ENCODE data around the gene PTGDS.

PTGDS gene

GRCh38 chr9:137020771-137021567 lies 43.7 kb downstream of the PTGDS start:
- in situ Hi-C loops (cut with MboI; ENCODE audit: low sequenced_read_pairs), result no loop called here
- Histone ChIP-seq H3K4me1 (no peaks in the 10 kb centered on the region), H3K36me3 (replicated peaks) (peaks cover 18% of the 10 kb centered on the region), H3K9me3 (no peaks in the 10 kb centered on the region), H3K27me3 (ENCODE audit: low read depth) (no peaks in the 10 kb centered on the region), H3K4me3 (no peak overlapping the region)
- DNase-seq (ENCODE audit: low spot score in 2 of 2), result no peak

GRCh38 chr9:137021568-137021978 lies 44.3 kb downstream of the PTGDS start:
- Histone ChIP-seq H3K4me3 (no peak overlapping the region), H3K4me1 (no peaks in the 10 kb centered on the region)
- in situ Hi-C loops (cut with MboI; ENCODE audit: low sequenced_read_pairs), result no loop called here

DNA sequence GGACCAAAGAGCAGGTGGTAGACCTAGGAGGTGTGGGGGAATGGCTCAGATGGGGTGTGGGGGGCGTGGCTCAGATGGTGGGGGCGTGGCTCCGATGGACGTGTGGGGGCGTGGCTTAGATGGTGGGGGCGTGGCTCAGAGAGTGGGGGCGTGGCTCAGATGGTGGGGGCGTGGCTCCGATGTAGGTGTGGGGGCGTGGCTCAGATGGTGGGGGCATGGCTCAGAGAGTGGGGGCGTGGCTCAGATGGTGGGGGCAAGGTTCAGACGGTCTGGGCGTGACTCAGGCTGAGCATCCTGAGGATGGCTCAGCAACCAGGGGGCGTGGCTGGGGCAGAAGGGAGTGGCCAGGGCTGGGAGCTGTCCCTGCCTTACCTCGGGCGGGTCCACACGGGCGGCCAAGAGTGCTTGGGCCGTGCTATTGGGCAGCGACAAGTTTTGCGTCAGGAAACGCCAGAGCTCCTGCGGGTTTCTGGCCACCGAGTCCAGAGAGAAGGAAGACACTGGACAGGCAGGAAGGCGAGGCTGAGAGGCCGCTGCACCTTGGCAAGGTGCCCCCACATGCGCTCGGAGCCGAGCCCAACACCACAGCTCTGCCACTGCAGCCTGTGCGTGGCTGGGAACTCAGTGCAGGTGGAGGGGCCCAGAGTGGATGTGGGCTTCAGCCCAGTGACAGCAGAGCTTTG lies 44.8 kb downstream of the PTGDS start:
- Histone ChIP-seq H3K4me1 (no peaks in the 10 kb centered on the region), H3K27me3 (ENCODE audit: low read depth) (no peaks in the 10 kb centered on the region), H3K4me3 (no peak overlapping the region), H3K36me3 (replicated peaks) (peaks cover 6% of the 10 kb centered on the region), H3K9me3 (no peaks in the 10 kb centered on the region)
- in situ Hi-C loops (cut with MboI; ENCODE audit: low sequenced_read_pairs), result no loop called here
- peak; percentile 30 to 91 for DNase-seq (ENCODE audit: low spot score in 2 of 2)

More at GRCh38 chr9:137021568-137021978, 44.3 kb downstream of the PTGDS start:
- H3K36me3 ChIP-seq (replicated peaks), result peaks cover 12% of the 10 kb centered on the region
- no peak for DNase-seq (ENCODE audit: low spot score in 2 of 2)
- no peaks in the 10 kb centered on the region for H3K27me3 ChIP-seq (ENCODE audit: low read depth)
- H3K9me3 ChIP-seq, result no peaks in the 10 kb centered on the region

- H3K9me3 ChIP-seq, result no peaks in the 10 kb centered on the region
- peaks cover 4% of the 10 kb centered on the region; the same call in 1 of the 2 replicates for H3K36me3 ChIP-seq (replicated peaks)
- no peaks in the 10 kb centered on the region for H3K27me3 ChIP-seq (ENCODE audit: low read depth)
- in situ Hi-C loops (cut with MboI; ENCODE audit: low sequenced_read_pairs), result no loop called here
- H3K4me1 ChIP-seq, result no peaks in the 10 kb centered on the region
- DNase-seq (ENCODE audit: low spot score in 2 of 2), result no peak
- no peak overlapping the region for H3K4me3 ChIP-seq
Observed at GRCh38 chr9:137022662-137023008, 45.3 kb downstream of the PTGDS start.

GRCh38 chr9:137023157-137023556 lies 45.9 kb downstream of the PTGDS start:
- in situ Hi-C loops (cut with MboI; ENCODE audit: low sequenced_read_pairs), result no loop called here
- Histone ChIP-seq H3K27me3 (ENCODE audit: low read depth) (no peaks in the 10 kb centered on the region), H3K9me3 (no peaks in the 10 kb centered on the region), H3K4me3 (no peak overlapping the region), H3K36me3 (replicated peaks) (0 out of 2 replicates have a peak, but pooled peaks cover 4% of the 10 kb centered on the region), H3K4me1 (no peaks in the 10 kb centered on the region)
- no peak for DNase-seq (ENCODE audit: low spot score in 2 of 2)

DNA sequence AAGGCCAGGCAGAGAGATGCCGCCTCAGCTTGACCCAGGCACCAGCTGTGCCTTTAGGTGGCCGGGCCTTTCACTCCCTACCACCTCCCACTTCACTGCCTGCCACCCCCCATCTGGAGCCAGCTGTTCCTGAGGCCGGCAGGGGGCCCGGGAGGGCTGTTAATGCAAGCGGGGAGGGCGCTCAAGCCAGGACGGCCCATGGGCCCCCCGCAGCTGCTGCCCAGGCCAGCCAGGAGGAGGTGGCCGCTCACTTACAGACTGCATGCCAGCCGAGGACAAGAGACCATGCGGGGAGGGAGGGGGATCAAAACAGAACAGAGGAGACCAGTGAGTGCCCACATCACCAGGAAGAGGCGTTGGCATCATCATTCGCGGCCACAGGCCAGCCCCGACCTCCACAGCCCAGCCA lies 46.3 kb downstream of the PTGDS start:
- Histone ChIP-seq H3K4me1 (peaks cover 2% of the 10 kb centered on the region; the same call in 1 of the 2 replicates), H3K9me3 (no peaks in the 10 kb centered on the region), H3K4me3 (no peak overlapping the region), H3K27me3 (ENCODE audit: low read depth) (no peaks in the 10 kb centered on the region), H3K36me3 (replicated peaks) (0 out of 2 replicates have a peak, but pooled peaks cover 4% of the 10 kb centered on the region)
- DNase-seq (ENCODE audit: low spot score in 2 of 2), result no peak
- in situ Hi-C loops (cut with MboI; ENCODE audit: low sequenced_read_pairs), result no loop called here

DNA sequence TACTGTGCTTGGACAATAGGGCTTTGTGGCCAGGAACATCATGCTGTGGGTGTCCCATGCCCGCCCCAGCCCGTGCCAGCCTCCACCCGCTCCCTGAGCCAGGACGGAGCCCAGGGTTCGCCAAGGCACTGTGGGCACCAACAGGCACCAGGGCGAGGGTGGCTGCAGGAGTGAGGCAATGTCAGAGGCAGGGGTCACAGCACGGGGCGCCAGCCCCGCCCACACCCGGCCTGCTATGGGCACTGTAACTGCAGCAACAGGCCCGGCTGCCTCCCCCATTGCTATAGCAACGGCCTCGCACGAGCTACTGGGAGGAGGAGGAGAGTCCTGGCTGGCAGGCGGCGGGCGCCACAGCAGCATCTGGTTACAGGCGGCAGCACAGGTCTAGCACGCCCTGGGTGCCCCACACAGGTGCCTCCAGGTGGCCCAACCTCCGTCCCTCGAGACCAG lies 48.2 kb downstream of the PTGDS start:
- in situ Hi-C loops (cut with MboI; ENCODE audit: low sequenced_read_pairs), result no loop called here
- H3K4me1 ChIP-seq, result peaks cover 8% of the 10 kb centered on the region
- H3K27me3 ChIP-seq (ENCODE audit: low read depth), result no peaks in the 10 kb centered on the region
- 0 out of 2 replicates have a peak, but pooled peaks cover 4% of the 10 kb centered on the region for H3K36me3 ChIP-seq (replicated peaks)
- H3K9me3 ChIP-seq, result no peaks in the 10 kb centered on the region
- no peak overlapping the region for H3K4me3 ChIP-seq
- no peak for DNase-seq (ENCODE audit: low spot score in 2 of 2)

DNA sequence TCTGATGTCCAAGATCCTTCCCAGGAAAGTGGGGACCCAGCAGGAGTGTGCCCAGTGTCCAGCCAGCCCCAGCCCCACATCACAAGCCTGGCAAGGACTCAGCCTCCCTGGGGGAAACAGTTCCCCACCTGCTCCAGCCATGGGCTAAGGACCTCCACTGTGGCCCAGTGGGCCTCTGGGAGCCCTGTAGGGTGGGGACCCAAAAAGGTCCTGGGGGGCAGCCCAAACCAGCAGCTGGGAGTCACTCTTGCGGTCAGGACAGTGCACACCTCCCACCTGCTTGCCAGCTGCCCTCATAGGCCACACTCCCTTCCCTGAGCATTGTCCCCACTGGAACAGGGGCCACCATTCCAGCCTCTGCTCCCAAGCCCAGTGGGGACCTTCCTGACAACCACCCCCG lies 49.1 kb downstream of the PTGDS start:
- in situ Hi-C loops (cut with MboI; ENCODE audit: low sequenced_read_pairs), result no loop called here
- H3K9me3 ChIP-seq, result no peaks in the 10 kb centered on the region
- peaks cover 8% of the 10 kb centered on the region for H3K4me1 ChIP-seq
- no peaks in the 10 kb centered on the region for H3K27me3 ChIP-seq (ENCODE audit: low read depth)
- H3K4me3 ChIP-seq, result no peak overlapping the region
- H3K36me3 ChIP-seq (replicated peaks), result 0 out of 2 replicates have a peak, but pooled peaks cover 4% of the 10 kb centered on the region
- DNase-seq (ENCODE audit: low spot score in 2 of 2), result no peak

- Histone ChIP-seq H3K4me1 (peaks cover 8% of the 10 kb centered on the region), H3K27me3 (ENCODE audit: low read depth) (no peaks in the 10 kb centered on the region), H3K9me3 (no peaks in the 10 kb centered on the region), H3K4me3 (peak overlapping the region; percentile 44), H3K36me3 (replicated peaks) (0 out of 2 replicates have a peak, but pooled peaks cover 4% of the 10 kb centered on the region)
- in situ Hi-C loops (cut with MboI; ENCODE audit: low sequenced_read_pairs), result no loop called here
- no peak for DNase-seq (ENCODE audit: low spot score in 2 of 2)
Observed at GRCh38 chr9:137026828-137027227, 49.5 kb downstream of the PTGDS start.

GRCh38 chr9:137027369-137028262 lies 50.3 kb downstream of the PTGDS start, which contains the start of gene ABCA2:
Gene ABCA2, minus strand, starts transcription at chr9:137028237. Its CDS starts 97 bp downstream, at chr9:137028140.
- peaks cover 8% of the 10 kb centered on the region for H3K4me1 ChIP-seq
- DNase-seq (ENCODE audit: low spot score in 2 of 2), result peak in 1 of 2 experiments; percentile 47
- no peaks in the 10 kb centered on the region for H3K27me3 ChIP-seq (ENCODE audit: low read depth)
- H3K4me3 ChIP-seq, result peak within 1 kb of the TSS; percentile 48
- in situ Hi-C loops (cut with MboI; ENCODE audit: low sequenced_read_pairs), result no loop called here
- H3K9me3 ChIP-seq, result no peaks in the 10 kb centered on the region
- H3K36me3 ChIP-seq (replicated peaks), result 0 out of 2 replicates have a peak, but pooled peaks cover under 1% of the 10 kb centered on the region

DNA sequence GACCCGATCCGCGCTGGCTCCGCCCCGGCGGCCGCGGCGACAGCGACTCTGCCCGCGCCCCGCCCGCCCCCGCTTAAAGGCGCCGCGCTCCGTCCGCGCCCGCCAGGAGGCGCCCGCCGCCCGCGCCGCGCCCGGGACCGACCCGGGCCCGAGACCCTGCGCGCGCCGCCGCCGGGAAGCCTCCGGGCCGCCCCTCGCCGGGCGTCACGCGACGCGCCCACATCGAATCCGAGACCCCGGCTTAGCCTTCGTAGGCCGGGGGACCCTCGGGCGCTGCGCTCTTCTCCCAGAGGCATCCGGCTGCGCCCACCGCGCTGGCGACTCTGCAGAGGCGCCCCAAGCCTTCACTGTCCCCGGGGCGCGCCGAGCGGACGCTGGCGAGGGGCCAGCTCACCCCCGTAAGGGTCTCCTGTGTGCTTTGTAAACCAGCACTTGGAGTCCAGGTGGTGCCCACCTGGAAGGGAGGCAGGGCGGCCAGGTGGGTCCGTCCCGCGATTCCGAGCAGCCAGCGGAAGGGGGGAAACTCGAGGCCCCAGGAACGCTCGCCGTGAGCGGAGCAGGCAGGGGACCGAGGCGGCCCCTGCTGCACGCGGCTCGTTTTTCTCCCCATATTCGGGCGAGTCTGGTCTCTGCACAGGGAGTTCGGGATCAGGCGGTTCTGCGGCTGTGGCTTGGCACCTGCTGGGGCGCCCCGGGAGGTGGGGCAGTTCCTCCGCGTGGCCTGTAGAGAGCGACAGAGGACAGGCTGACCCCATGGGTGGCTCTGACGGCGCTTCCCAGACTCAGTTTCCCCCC lies 51.2 kb downstream of the PTGDS start:
- H3K9me3 ChIP-seq, result no peaks in the 10 kb centered on the region
- H3K4me1 ChIP-seq, result peaks cover 8% of the 10 kb centered on the region
- H3K27me3 ChIP-seq (ENCODE audit: low read depth), result no peaks in the 10 kb centered on the region
- in situ Hi-C loops (cut with MboI; ENCODE audit: low sequenced_read_pairs), result no loop called here
- DNase-seq (ENCODE audit: low spot score in 2 of 2), result peak; percentile 66 to 79
- H3K4me3 ChIP-seq, result peak overlapping the region; percentile 48
- no peaks in the 10 kb centered on the region for H3K36me3 ChIP-seq (replicated peaks)

- Histone ChIP-seq H3K27me3 (ENCODE audit: low read depth) (no peaks in the 10 kb centered on the region), H3K4me3 (peak overlapping the region; percentile 48), H3K4me1 (peaks cover 8% of the 10 kb centered on the region), H3K9me3 (no peaks in the 10 kb centered on the region), H3K36me3 (replicated peaks) (no peaks in the 10 kb centered on the region)
- DNase-seq (ENCODE audit: low spot score in 2 of 2), result peak; percentile 63 to 92
- in situ Hi-C loops (cut with MboI; ENCODE audit: low sequenced_read_pairs), result no loop called here
Observed at GRCh38 chr9:137029058-137029936, 52.0 kb downstream of the PTGDS start.

All from HAP-1 (cell line).